CD4-positive, alpha-beta T cell treated with Interleukin-12 subunit alpha and Interleukin-12 subunit beta, for 1 hour (primary cell): ENCODE data around the gene CAPN13.

Experiments
- DNase-seq: peaks from one replicate; pipeline ENCODE4 v3.0.0-alpha.2; 2020

CAPN13 gene

DNA sequence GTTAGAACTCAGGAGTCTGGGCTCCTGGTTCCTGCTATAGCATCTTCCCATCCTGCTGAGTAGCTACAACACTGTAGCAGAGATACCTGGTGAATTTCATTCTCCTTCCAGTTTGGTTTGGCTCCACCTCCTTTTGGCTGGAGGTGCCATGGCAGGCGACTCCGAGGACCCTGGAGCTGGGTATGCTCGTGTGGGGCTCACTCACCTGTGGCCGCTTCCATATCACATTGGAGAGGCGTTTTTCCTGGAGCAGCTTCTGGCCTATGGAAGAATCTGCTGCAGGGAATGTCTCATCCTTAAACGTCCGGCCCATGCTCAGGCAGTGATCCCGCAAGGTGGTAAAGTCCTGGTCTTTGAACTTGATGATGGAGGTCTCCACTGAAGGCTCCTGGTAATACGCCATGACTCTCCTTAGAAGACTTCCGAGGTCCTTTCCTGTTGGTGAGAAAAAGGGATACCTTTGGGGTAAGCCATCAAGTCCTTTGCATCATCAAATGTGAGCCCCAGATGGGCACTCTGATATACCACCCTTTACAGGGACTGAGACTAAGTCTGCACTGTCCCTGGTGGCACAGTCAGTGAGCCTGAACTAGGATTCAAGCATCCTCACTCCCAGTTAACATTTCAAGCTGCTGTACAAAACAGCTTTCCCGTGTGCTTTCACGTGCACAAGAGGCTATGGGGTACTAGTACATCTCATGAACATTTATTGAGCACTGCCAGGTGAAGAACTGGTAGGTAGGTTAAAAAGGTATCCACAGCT lies 20.1 kb downstream of the CAPN13 start:
- no peak for DNase-seq

GRCh38 chr2:30784682-30785081 lies 22.6 kb downstream of the CAPN13 start:
- no peak for DNase-seq

GRCh38 chr2:30781961-30782533 lies 25.2 kb downstream of the CAPN13 start:
- no peak for DNase-seq

GRCh38 chr2:30781451-30781850 lies 25.8 kb downstream of the CAPN13 start:
- DNase-seq: no peak

DNA sequence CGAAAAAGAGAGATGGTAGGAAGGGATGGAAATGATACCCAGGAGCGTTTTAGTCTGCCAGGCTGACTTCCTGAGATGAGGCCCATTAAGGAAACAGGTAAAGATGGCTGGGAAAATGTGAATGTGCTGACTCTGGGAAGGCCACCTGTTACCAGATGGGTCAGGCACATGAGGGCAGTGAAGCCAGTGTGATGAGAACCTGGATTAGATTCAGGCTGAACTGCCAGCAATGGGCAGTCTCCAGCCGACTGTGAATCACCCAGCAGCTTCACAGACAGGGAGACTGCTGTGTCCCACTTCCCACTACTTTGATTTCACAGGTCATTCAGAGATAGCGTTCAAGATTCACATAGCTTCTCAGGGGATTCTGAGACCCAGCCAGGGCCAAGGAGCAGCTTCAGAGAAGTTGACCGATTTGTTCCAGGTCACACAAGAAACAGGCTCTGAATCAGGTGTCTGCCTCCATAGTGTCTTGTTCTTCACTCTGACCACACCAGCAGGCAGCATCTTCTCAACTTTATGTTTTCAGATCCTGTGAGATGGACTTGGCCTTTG lies 26.4 kb downstream of the CAPN13 start:
- no peak for DNase-seq

DNA sequence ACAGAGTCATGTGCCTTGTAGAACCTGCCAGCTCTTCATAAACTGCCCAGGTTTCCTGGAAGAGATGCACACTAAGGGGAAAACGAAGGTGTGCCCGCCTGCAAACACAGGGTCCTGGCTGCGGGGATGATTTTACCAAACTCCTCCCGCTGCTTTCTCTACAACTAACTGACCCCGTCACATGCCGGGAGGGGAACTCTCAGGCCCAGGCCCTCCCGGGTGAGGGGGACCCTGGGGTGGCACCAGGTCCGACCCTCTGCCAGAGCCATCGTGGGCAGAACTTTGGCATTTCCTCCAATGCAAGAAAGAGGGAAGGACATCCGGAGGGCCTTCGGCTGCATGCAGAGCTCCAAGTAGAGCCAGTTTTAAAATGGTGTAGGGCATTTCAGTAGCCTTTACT lies 28.6 kb downstream of the CAPN13 start:
- no peak for DNase-seq

DNA sequence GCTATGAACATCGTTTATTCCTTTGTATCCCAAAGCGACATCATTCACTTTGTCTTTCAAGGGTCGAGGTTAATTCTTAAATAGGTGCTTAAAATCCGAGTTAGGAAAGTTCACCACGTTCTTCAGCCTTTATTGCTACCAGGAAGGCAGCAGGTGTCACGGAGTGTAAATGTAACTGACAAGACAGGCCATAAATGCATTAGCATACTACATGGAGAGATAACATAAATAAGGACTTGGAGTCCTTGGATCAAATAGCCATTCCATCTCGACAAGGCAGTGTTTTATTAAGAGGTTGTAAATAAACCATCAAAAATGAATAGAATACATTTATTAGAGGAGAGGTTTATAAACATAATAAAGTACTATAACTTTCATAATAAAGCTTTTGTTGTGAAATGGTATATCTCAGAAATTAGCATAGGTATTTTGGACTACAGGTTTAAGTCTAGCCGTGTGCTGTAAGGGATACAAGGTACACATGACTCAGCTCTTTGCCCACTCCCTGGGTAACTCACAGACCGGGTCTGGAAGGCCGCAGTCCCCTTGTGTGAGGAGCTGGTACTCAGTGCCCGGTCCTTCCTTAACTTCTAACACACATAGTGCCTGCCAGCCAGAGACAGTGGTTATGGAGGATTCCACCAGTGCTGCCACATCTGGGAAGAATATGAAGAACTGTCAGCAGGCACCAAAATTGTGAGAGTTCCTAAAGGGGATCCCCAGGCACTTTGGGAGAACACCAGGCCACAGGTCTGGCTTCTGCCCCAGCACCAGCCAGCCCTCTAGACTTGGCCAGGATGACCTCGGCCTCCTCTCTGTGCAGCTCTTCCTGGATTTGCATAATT lies 29.4 kb downstream of the CAPN13 start:
- DNase-seq: no peak

- DNase-seq: no peak
Observed at GRCh38 chr2:30776831-30777635, 30.2 kb downstream of the CAPN13 start.

- DNase-seq: no peak
Observed at GRCh38 chr2:30775833-30776232, 31.4 kb downstream of the CAPN13 start.

DNA sequence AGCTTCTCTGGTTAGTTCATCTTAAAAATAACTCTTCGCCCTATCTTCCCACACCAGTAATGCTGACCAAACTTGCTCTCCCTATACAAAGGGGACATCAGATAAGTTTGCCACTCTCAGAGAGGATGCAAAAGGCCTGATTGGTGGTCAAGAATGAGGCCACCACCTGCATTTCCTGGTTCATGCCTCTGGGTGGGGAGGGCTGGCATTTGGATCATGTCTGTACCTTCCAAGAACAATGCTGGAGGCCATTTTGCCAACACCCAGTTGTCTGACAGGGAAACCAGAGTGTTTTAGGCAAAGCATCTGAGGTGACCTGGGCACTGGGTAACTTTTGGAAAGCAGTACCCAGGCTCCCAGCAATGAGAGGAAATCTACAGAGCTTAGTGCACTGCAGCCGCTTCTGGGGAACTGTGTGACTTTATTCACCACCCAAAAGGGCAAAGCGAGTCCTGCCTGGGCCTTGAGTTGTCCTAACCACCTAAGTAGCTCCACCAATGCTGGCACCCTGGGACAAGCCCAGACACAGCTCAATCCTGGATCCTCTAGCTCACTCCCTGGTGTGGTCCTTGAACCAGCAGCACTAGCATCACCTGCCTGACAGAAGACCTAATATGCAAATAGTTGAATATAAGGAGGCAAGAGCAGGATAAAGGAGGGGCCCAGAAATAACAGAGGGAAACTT lies 35.1 kb downstream of the CAPN13 start:
- DNase-seq: no peak

GRCh38 chr2:30770816-30771576 lies 36.2 kb downstream of the CAPN13 start:
- no peak for DNase-seq

DNA sequence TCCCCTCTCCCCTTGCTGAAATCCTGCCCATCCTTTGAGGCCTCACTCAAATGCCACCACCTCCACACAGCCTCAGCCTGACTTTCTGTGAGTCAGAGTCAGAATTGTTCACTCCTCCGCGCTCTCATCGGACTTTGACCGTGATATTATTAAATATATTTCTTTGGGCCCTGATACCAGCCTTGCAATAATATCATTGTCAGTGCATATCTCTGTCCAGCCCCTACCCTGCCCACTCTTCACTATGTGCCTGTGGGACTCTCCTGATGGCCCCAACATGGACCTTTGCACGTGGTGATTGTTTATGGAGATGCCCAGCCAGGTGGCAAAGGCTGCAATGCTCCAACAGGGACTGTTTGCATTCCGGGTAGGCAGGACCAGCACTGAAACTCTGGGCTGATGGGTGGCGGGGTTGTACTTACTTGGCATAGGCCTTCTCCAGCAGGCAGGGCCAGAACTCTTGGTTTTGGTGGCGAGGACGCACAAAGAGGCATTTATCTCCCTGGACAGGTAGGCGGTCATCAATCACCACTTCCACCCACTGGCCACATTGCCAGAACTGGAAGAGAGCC lies 37.3 kb downstream of the CAPN13 start:
- DNase-seq: no peak

DNA sequence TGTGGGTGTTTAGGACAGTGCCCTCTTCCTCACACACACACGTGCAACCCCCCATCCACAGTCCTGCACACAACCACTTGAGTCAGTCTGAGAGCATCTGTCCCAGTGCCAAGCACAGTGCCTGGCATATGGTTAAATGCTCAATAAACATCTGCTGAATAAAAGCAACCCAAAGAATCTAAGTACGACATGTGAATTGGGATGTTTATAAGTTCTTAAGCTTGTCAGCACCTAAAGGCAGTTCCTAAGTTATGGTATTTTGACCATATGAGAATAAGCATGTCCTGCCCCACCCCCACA lies 37.8 kb downstream of the CAPN13 start:
- DNase-seq: no peak

GRCh38 chr2:30768708-30769480 lies 38.4 kb downstream of the CAPN13 start:
- DNase-seq: no peak

- no peak for DNase-seq
Observed at GRCh38 chr2:30768036-30768686, 39.1 kb downstream of the CAPN13 start.

GRCh38 chr2:30766666-30767065 lies 40.6 kb downstream of the CAPN13 start:
- DNase-seq: no peak

DNA sequence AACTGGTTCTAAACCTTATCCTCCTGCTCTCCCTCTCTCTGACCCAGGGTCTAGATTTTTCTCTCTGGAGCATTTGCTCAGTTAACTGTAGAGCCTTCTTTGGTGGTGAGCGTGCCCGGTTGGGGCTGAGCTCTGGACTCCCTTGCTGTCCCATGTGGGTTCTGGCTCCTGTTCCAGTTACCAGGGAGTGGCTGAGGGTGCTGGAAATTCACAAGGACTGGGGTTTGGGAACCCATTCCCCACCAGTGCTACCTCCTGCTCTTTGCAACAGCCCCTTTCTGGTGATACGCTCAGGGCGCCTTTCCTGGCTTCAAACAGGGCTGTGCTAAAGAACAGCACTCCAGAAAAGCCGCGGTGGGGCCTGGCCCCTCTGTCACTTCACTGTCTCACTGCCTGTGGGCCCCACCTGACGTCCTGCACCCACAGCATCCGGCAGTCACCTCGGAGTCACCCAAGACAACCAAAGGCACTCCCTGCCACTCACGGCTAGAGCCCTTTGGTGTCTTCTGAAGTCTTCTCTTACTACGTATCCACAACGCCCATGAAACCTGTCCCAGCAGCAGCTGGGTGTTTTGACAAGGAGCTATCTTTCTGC lies 41.3 kb downstream of the CAPN13 start:
- DNase-seq: no peak

DNA sequence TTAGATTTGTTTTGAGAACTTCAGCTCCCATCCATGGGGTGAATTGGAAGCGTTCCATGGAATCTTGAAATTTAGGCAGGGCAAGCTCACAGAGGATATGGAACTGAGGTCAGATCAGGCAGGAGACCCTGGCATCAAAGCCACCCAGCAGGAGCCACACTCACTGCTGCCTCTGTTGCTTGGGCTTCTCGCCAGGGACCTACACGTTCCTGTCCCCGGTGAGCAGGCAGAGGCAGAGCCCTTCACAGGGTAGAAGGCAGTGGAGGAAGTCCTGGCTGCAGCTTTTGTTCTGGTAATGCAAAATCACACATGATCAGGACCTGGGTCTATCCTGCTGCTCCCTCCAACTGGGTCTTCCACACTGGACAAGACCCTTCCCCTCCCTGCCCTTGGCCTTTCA lies 42.1 kb downstream of the CAPN13 start:
- DNase-seq: no peak

- DNase-seq: no peak
Observed at GRCh38 chr2:30764021-30764800, 43.0 kb downstream of the CAPN13 start.
